ENCODE data around the gene TDP1. TPM values are rescaled to one million over a fixed set of nuclear protein-coding genes. Genes with fewer than 3 reads are reported as not detected.

The TDP1 gene
- total RNA-seq, 2 experiments from 2014 or later = 79.1 to 86.7 TPM

GRCh38 chr14:90091393-90091792, 135.7 kb downstream of the TDP1 start:
- Mint-ChIP-seq H3K36me3 (peaks cover 3% of the 10 kb centered on the region), H3K9me3 (peaks cover 6% of the 10 kb centered on the region), H3K27me3 (peaks cover 13% of the 10 kb centered on the region), H3K4me1 (peaks cover 12% of the 10 kb centered on the region), H3K4me3 (no peak overlapping the region), H3K27ac (no peak overlapping the region)
- POLR2A ChIA-PET = no interaction called here
- DNase-seq (no peak), ATAC-seq (ENCODE audit: low read depth) (no peak)

- ATAC-seq (ENCODE audit: low read depth) (peak; percentile 84), DNase-seq (no peak)
- peaks cover 3% of the 10 kb centered on the region for H3K36me3 Mint-ChIP-seq
- H3K27me3 Mint-ChIP-seq = peaks cover 10% of the 10 kb centered on the region
- peak overlapping the region; percentile 50 for H3K4me3 Mint-ChIP-seq
- POLR2A ChIA-PET = interaction anchor here (0.7 kb wide), 2 partner anchors 22 to 42 kb away, joined by 3 to 4 read pairs; no protein-coding TSS in a partner anchor
- peaks cover 6% of the 10 kb centered on the region for H3K9me3 Mint-ChIP-seq
- H3K27ac Mint-ChIP-seq = peak overlapping the region; percentile 87
- peaks cover 12% of the 10 kb centered on the region for H3K4me1 Mint-ChIP-seq
Observed at GRCh38 chr14:90093942-90094595, 138.3 kb downstream of the TDP1 start.

Other genes starting within 250 kb of the TDP1 start
- 10 to 100 TPM in 1 of 2 experiments, 1 to 10 TPM in 1; 9.2 to 11.6 TPM for gene EFCAB11, start 1.2 kb upstream of the TDP1 start, total RNA-seq
- under 1 TPM in 1 of 2 experiments, not detected in 1; 0.19 TPM for gene KCNK13, start 106.1 kb downstream of the TDP1 start, total RNA-seq